Adipose tissue (tissue), 3 donors: ENCODE data around the gene TFAP2A. TPM values are rescaled to one million over a fixed set of nuclear protein-coding genes. Genes with fewer than 3 reads are reported as not detected.

Experiments
- H3K27ac ChIP-seq: one replicate; pipeline ENCODE4 v1.5.1; 2013; ENCODE audit warnings: low read depth, low read length
- WGBS, 3 donors: extraction: QIAGEN DNeasy Blood & Tissue Kit; methylation state at CpG; one replicate each; pipeline ENCODE4 v1.1.7; 2013; 5-methylcytosine and 5-hydroxymethylcytosine counted together
- polyA plus RNA-seq, 3 donors: library from polyadenylated mRNA; stranded (reverse); fragments of 200-250 nt; gene quantifications; one replicate each; pipeline ENCODE4 v1.2.3, GENCODE V29; 2013
- donor health status: healthy with polysubstance abuse.
- donor health status: Bipolar disorder and iron deficiency.
- donor health status: healthy.

The TFAP2A gene
- polyA plus RNA-seq, 3 donors = 0.03 to 0.56 (median 0.12) TPM

DNA sequence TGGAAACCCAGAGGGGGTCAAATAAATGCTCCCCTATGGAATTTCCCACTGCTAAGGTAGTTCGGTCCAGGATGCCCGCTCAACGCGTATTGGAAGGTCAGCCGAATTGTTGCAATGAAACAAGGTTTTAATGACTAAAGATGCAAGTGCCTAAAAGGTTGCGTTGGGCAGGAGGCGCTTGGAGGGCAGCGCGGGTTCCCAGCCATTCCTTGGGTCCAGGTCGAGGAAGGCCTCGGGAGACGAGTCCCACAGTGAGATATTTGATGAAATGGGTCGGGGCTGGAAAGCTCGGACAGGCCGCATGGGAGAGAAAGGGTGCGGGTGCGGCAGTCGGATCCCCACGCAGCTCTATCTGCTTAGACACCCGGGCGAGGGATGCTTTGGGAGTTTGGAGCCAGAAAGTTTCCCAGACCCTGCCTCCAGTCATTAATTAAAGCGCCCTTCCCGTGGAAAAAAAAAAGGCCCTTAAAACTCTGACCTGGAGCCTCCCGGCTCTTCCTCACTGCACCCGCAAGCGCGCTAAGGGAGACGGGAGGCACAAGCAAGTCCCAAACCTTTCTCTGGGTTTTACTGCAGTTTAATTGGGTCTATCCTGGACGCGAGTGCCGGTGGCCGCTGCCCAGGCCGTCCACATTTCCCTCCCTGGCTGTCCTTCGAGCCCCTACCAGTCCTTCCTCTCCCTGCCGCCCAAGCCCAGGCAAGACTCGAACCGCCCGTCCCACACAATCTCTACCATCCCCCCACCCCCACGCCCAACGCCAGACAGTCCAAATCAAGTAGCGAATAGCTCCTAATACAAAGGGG lies 24.2 kb downstream of the TFAP2A start:
- 4 to 5% (median 5%) methylated on average over 41 of the region's 41 CpGs for WGBS, 3 donors
- H3K27ac ChIP-seq = no peak overlapping the region

DNA sequence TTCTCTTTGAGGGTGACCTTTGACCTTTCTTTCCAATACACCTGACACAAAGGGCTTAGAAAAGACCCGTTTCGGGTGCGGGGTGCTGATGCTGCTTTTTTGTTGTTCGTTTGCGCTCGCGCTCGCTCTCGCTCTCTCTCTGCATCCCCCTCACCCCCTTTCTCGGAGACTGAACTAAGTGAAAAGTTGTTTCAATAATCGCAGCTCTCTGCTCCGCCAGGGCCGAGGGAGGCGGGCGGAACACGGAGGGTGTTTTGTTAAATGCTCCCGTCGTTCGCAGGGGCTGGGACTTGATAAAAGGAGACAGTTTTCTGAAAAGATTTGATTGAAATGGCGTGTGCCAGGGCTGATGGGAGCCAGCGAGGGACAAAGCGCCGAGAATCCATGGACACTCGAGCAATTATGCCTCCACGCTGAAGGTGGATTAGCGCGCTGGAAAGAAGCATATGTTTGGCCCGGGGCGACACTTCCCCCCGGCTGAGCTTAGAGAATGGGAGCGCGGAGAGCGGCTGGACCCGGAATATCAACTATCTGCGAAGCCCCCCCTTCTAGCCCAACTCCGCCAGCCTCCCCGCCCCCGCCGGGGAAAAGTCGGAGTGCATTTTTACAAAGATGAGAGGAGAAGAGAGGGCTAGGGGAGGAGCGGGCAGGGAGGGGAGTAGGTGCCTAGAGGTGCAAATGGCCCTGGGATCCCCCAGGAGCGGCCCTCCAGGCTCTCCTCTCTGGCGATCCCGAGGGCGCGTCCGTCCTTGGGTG lies 25.0 kb downstream of the TFAP2A start:
- WGBS, 3 donors = 5 to 8% (median 7%) methylated on average over 47 of the region's 47 CpGs
- no peak overlapping the region for H3K27ac ChIP-seq

DNA sequence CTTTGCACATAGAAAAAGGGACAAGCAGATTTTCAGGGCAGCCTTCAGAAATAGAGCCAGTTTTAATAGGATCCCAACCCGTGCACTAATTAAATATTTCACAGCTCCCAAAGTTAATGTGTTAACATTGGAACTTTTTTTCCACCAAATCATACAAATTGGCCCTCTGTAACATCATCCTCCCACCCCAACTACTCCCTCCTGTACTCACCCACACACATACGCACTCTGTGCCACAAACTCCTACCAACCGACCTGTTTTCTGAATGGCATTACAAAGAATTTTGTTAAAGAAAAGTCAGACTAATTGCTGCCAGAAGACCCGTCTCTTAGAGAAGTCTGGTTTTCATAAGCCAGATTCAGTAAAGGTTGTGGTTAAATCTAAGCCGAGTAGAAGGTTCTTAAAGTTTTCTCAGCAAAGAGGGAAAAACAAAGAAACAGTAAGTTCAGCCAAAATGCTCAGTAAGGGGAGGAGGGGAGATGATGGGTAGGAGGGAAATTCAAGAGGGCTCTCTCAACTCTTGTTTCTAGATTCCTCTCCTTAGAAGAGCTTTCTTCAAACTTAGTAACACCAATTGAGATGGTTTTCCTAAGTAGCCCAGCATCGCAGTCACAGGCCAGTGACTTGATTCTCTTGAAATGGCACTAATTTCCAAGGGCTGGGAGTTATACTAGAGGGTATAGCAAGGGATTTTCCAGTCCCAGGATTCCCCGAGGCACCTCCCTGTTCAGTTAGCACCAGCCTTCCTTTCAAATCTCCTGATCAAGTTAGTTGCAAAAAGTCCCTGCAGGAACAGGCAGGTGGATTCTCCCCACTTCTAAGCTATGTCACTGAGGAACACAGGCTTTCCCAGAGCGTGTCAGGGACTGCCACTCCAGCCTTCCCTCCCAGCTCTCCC lies 27.9 kb downstream of the TFAP2A start:
- H3K27ac ChIP-seq = no peak overlapping the region
- 7 to 10% (median 8%) methylated on average over 8 of the region's 8 CpGs for whole genome bisulfite sequencing, 3 donors

- WGBS, 3 donors = 4 to 11% (median 8%) methylated on average over 2 of the region's 2 CpGs
- H3K27ac ChIP-seq = no peak overlapping the region
Observed at GRCh38 chr6:10386220-10386619, 28.7 kb downstream of the TFAP2A start.

DNA sequence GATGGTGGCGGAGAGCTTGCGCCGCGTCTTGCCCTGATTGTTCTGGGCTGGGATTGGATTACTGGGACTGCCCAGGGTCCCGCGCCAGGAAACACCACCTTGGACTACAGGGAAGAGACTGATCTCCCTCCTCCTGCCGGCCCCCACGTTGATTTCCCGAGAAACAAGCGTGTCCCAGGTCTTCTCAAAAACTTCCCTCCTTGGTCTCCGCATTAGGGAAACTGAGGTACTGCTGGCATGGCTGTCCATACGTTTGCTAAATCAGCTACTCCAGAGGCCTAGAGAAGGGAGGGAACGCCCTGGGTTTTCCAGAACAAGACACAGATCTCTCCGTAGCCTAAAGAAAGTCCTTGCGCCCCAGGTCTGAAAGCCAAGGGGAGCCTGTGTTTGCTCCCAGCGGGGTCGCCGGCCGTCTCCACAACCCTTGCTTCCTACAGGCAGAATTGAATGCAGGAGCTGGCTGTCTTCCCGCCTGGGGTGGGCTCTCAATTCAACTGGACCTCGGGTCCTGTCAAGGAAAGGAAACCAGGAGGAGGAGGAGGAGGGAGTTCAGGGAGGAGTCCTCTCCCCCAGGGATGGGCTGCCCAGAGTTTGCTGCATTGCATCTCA lies 29.2 kb downstream of the TFAP2A start:
- 7 to 11% (median 10%) methylated on average over 21 of the region's 21 CpGs for WGBS, 3 donors

DNA sequence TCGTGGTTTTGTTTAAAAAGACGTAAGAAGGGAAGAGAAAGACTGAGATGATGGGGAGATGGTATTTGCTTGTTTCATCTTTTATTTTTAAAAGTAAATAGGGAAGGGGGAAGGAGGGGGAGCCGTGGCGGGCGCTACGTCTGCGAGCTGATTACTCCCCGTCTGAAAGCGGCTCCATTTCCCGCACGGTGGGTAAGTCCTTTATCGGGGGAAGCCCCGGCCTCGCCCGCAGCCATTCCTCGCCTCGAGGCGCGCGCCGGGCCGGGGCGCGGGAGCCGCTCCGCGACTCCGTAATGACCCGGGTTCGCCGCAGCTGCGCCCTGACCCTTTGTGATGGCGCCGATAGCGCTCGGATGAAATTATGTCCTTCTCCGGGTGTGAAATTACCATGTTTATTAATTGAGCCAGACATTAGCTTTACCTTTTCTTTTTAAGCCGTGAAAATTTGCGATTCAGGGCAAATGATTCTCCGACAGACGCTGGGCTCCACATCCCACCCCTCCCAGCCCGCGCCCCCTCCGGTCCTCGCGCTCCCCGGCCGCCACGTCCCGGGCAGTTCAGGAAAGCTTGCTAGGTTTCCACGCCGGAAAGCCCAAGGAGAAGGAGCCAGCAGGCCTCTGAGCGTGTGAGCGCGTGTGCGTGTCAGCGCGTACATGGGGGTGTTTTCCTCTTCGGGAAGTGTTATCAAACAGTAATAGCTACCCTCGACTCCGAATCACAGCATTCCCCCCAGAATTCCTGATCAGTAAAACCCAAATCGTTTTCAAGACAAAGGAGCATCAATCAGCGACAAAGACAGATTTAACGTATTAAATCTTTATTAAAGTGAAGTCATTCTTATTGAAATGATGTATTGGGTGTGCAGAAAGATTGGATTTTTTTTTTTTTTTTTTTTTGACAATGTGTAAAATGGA lies 30.0 kb downstream of the TFAP2A start:
- 4 to 8% (median 8%) methylated on average over 64 of the region's 64 CpGs for WGBS, 3 donors
- no peak overlapping the region for H3K27ac ChIP-seq

More for the DNA sequence above, 29.2 kb downstream of the TFAP2A start:
- no peak overlapping the region for H3K27ac ChIP-seq

- WGBS, 3 donors = 5 to 9% (median 6%) methylated on average over 9 of the region's 9 CpGs
- no peak overlapping the region for H3K27ac ChIP-seq
Observed at GRCh38 chr6:10384091-10384609, 30.7 kb downstream of the TFAP2A start.

- 2 to 4% (median 4%) methylated on average over 48 of the region's 48 CpGs for WGBS, 3 donors
- no peak overlapping the region for H3K27ac ChIP-seq
Observed at GRCh38 chr6:10383331-10384090, 31.4 kb downstream of the TFAP2A start.

DNA sequence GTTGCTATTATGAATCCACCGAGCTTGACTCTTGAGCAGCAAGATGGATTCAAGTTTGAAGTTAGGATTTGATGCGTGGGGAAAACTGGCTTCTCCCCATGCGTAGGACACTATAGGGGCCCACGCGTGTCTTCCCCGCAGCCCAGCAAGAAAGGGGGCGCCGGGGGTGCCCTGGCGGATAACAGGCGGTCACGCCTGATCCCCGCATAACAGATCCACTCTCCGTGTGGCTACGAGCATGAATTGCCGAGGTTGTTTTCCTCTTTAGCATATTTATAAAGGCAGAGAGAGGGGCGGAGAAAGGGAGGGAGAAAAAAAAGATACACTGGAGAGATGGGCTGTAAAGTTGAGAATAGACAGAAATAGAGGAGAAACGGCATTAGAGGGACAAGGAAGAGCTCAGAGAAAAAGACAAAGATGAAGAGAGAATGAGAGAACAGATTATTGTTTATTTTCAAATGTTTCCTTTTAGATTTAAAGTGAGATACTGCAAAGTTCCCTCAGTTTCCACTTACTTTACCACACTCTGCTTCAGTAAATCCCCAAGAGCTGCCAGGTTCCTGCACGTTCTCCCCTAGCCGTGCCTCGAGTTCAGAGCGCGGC lies 32.0 kb downstream of the TFAP2A start:
- no peak overlapping the region for H3K27ac ChIP-seq
- 3 to 7% (median 7%) methylated on average over 22 of the region's 22 CpGs for WGBS, 3 donors

DNA sequence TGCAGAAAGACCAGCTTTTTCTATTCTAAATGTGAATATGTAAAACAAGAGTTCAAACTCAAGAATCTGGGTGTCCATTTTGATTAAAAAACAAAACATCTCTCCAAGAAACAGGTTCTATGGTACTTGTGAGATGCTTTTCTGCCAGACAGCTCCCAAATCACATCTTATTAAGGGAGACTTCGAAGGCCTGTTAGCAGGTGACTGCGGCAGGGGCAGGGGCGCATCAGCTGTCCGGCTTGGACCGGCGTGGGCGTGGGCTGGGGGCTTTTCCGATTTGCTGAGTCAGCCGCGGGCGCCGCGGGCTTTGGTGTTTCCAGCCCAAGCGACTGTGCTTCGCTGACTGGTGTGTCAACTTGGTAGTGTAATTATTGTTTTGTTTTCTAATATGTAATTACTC lies 32.6 kb downstream of the TFAP2A start:
- WGBS, 3 donors = 4 to 8% (median 6%) methylated on average over 15 of the region's 15 CpGs
- H3K27ac ChIP-seq = no peak overlapping the region

DNA sequence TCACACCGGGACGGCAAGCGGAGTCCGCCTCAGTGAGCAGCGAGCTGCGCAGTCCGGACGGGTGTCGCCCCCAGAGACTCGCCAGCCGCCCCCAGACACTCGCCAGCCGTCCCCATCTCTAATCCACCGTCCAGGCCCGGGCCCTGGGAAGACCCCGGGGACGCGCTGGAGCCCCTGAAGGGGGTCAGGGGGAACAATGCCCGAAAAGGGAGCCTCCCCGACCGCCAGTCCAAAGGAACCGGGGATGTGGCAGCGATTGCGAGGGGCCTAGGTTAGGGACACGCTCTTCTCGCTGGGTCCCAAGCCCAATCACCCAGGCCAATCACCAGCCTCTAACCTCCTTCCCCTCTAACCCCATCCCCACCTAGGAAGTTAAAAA lies 33.1 kb downstream of the TFAP2A start:
- H3K27ac ChIP-seq = no peak overlapping the region
- 6 to 8% (median 8%) methylated on average over 26 of the region's 26 CpGs for WGBS, 3 donors

DNA sequence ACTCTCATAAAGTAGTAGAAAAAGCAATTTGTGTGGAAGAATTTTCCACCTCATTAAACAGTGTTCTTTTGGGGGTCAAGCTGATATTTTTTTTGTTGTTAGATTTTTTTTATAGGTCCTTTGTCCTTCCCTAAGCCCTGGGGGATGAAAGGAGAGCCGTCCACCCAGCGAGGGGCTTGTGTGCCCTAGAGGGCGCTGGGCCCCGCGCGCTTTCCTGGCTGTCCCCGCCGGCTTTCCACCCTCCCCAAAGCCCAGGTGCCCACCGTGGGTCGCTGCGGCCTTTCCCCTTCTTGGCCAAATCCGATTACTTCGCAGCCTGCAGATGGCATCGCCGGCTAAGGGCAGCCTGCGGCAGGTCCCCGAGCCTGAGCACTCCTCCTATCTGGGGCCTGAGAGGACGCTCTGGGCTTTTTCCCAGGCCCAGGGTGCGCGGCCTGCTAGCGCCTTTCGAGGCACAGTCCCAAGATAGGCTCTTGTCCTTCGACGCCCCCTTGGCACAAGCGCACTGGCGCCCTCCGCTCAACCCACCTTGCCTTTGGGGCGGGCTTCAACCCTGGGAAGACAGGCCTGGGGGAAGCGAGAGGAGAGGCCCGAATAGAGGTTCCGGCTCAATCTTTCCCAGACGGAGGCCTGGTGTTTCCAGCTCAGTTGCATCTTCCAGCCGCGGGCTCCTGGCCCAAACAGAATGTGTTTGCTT lies 33.6 kb downstream of the TFAP2A start:
- no peak overlapping the region for H3K27ac ChIP-seq
- WGBS, 3 donors = 3 to 5% (median 4%) methylated on average over 34 of the region's 34 CpGs

DNA sequence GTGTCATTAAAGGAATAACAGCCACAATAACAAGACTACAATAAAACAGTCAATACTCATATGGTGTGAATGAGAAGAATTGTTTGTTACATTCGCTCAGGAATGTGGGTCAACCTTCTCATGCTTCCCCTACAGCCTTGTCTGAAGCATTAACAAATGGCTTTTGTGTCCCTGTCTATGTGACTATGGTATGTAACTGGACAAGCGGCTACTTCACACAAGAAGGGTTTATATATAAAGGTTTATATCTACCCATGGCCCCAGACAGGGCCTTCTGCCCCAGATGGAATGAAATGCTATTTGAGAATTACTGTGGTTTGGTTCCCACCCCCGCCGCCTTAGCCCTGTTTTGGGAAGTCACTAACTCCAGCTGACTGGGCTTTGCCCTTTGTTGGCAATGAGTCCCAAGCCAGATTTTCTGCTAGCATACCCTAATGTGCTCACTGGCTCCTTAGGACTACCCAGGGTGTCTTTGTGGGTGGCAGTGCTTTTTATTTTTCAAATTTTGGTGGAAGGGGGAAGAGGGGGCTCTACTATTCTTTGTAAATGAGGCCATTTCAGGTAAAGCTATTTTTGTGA lies 39.4 kb downstream of the TFAP2A start:
- 70 to 91% (median 82%) methylated on average over 4 of the region's 4 CpGs for WGBS, 3 donors

DNA sequence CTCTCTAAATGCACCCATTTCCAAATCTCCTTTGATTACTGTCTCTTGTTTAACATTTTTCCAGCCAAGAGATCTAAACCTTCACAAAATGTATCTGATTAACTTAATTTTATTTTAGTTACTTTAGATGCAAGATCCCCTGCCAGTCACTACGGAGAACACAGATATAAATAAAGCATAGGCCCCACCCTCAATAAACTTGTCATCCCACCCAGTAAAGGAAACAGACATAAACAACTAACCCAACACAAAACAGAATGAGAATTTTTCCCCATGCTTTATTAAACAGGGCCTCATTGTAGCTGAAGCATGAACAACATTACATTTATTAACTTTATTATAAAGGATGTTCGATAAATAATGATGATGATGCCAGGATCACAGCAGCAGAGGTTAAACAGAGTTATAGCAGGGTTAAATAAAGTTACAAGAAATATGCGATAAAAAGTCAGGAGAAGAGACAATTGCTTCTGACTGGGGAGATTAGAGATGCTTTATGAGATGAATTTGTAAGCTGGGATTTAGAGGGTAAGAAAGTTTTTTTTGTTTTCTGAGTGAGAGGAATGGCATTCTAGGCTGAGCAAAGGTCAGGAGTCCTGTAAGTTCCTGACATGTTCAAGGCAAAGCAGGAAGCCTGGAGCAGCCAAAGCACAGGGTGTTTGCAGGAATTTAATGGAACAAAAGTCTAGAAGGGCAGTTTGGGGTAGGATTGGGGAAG lies 41.1 kb downstream of the TFAP2A start:
- WGBS, 3 donors = 46 to 63% (median 55%) methylated on average over 3 of the region's 3 CpGs

More for the DNA sequence above, 39.4 kb downstream of the TFAP2A start:
- no peak overlapping the region for H3K27ac ChIP-seq

GRCh38 chr6:10369896-10370295 lies 45.0 kb downstream of the TFAP2A start:
- no peak overlapping the region for H3K27ac ChIP-seq
- WGBS, 3 donors = 80 to 93% (median 84%) methylated on average over 5 of the region's 5 CpGs

More for the DNA sequence above, 41.1 kb downstream of the TFAP2A start:
- H3K27ac ChIP-seq = no peak overlapping the region
